Fibroblast of peridontal ligament (primary cell): ENCODE data around the gene OR10H1.
"Not testable (repeated sequence)": the region's sequence is repeated elsewhere in the genome, so short reads cannot be mapped to it uniquely, and the experiment has no call there.

Experiments
- DNase-seq: peaks from one replicate; pipeline ENCODE4 v3.0.0-alpha.2; 2010; ENCODE audit errors: extremely low read depth

The OR10H1 gene

DNA sequence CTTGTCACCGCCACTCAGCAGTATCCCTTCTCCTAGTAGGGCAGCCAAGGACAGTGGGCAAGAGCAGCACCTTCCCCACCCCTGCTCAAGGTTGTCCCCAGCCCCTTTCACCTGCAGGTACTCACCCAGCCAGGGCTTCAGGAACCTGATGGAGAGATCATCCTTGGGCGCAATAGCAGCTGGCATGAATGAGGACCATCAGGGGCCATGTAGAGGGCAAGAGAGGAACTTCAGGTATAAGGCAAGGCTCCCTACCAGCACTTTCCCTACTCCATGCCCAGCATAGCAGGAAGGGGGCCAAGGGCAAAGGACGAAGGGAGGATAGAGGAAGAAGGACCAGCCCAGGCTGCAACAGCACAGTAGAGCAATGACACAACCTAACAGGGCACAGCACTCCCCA lies 41.3 kb downstream of the OR10H1 start:
- not testable (repeated sequence) for DNase-seq

DNA sequence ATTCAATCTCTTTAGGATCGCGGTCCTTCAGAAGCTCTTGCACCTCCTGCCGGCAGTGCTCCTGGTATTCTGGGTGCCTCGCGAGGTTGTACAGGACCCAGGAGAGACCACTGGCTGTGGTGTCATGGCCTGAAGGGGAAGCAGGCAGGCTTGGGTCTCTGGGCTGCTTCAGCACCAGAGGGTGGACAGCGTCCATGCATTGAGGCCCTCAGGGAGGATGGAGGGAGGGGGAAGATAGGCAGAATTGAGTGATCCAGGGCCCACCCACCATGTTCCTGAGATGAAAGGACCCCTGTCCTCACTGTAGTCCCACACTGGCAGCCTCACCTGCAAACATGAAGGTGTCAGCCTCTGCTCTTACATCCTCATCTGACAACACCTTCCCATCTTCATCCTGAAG lies 45.9 kb downstream of the OR10H1 start:
- DNase-seq = no peak

DNA sequence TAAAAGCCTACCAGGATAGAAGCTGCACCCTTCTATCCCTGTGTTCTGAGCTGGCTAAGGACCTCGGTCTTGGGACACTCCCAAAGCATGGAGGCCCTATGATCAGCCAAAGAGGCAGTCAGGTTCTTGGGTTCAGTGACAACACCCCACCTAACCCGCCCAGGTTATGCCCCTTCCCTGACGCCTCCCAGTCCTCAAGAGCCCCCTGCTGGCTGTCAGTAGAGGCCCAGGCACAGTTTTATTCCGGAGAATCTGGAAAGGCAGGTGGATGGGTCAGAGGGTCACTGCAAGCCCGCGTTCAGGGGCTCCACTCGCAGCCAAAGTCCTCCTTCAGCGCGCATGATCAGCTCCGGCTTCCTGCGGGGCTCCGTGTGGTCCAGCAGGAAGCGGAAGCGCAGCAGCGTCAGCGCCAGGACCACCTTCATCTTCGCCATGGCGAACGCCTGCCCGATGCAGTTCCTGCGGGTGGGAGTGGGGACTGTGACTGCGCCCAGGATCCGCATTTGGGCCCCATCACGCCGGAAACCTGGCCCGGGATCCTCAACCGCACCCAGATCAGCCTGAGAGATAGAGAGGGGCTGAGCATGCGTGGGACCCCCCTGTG lies 55.4 kb downstream of the OR10H1 start:
- no peak for DNase-seq

DNA sequence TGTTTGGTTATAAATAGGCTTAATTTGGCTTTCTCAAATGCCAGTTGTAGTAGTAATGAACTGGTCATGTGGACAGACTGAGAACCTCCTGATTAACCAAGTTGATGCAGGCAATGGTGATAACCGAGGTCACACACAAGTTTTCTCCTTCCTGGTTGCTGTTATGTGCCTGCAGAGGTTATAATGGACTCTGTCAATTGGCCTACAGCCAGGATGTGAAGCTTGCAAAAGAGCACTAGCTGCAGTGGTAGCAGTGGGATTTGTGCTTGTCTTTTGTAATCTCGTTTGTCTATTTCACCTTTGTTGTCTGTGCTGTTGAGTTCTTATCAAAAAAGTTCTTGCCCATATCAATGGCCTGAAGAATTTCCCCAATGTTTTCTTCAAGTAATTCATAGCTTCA lies 57.1 kb downstream of the OR10H1 start:
- DNase-seq = no peak
